ENCODE data around the gene MRO. TPM values are rescaled to one million over a fixed set of nuclear protein-coding genes. Genes with fewer than 3 reads are reported as not detected.

Gene MRO
- total and polyA plus RNA-seq, 2 of the 8 experiments (the other 6 are each of a cell fraction or from before 2014, with no cell fraction given), result 0.65 to 1.0 TPM

- TF ChIP-seq SP4 (IDR thresholded peaks at IDR 0.05; ENCODE audit: low read length) (no peak), CEBPB (IDR thresholded peaks at IDR 0.05; ENCODE audit: low read depth, low read length) (no peak), MAX (IDR thresholded peaks at IDR 0.05) (no peak), SAP30 (IDR thresholded peaks at IDR 0.05; ENCODE audit: insufficient read depth, insufficient replicate concordance, low read length) (no peak), POU5F1 (IDR thresholded peaks at IDR 0.05; ENCODE audit: low read depth, low read length) (no peak), POLR2A (IDR thresholded peaks at IDR 0.05; ENCODE audit: control extremely low read depth in 1 of 2, low read depth in 2 of 2, low read length in 2 of 2) (no peak), CHD7 (IDR thresholded peaks at IDR 0.05; ENCODE audit: insufficient replicate concordance, low read length) (no peak)
Observed at GRCh38 chr18:50829644-50830043, 9.8 kb upstream of the MRO start (continued).
